Stimulated activated CD4-positive, alpha-beta T cell treated with anti-CD3 and anti-CD28 coated beads, Interleukin-15, amount 100 ng/mL, for 48 hours (primary cell): ENCODE data around the gene CACNA2D4.

ENCODE experiments used
- DNase-seq, 2 donors: peaks; one replicate each; pipeline ENCODE4 v3.0.0-alpha.2; 2020; ENCODE audit warnings: low read depth in 2 of 2

Gene CACNA2D4

GRCh38 chr12:1778911-1779310 lies 139.5 kb downstream of the CACNA2D4 start:
- DNase-seq: no peak

GRCh38 chr12:1777798-1778197 lies 140.7 kb downstream of the CACNA2D4 start:
- DNase-seq: no peak

DNA sequence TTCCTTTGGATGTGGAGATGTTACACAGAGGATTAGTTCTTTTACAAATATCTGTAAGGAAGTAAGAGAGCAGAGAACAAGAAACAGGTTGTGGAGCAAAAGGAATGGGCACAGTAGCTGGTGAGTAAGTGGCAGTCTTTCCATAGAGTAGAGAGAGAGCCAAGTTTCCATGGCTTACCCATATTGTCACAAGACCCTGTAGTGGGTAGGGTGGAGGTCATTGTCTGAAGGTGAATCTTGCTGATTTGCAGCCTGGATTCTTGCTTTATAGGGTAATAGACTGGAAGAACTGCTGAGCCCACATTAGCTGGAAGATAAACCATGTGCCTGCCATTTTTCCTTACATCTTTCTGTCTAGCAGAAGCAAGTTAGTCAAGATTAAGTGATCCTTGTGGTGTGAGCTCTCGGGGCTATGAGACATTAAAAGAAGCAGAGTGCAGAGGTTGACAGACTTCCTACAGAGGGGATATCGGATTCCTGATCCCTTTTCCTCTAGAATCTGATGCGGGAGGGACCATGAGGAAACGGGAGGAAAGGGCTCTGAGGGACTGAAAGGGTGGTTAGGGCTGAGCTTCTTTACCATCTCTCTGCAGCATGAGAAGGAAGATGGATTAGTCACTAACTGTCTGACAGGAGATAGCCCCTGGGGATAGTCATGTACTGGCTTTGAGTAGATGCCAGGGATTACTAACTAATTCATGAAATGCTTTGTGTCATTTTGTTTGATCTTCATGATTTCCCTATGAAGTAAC lies 142.1 kb downstream of the CACNA2D4 start:
- DNase-seq: no peak

- no peak for DNase-seq
Measured at GRCh38 chr12:1773937-1774655, 144.4 kb downstream of the CACNA2D4 start.

- DNase-seq: no peak
Measured at GRCh38 chr12:1769809-1770494, 148.5 kb downstream of the CACNA2D4 start.

- no peak for DNase-seq
Measured at GRCh38 chr12:1768615-1769014, 149.8 kb downstream of the CACNA2D4 start.

DNA sequence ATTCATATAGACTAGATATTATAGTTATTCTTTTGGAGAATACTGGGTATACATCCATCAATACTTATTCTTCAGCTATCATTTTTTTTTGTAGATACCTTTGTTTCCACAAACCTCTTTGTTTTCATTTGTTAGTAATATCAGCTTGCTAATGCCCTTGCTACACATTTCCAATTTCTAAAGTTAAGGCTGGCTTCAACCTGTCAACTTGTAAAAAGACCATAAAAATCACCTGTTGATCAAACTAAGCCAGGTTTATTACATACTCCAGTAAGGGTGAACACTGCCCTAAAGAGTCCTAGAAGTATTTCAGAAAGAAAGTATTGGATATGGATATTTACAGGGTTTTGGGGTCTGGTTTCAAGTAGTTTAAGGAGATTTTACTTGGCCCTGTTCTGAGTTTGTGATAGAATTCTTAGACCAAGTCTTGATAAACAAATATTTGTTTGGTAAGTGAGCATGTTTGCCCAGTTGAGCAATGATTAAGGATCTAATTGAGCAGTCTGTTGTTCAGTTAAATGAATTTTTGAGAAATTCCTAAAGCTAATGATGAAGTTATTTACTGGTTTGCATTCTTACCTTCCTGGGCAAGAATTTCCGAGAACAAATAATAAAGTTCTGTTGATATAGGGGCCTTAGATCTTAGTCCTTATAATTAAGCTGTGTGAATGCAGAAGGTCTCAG lies 150.9 kb downstream of the CACNA2D4 start:
- no peak for DNase-seq

DNA sequence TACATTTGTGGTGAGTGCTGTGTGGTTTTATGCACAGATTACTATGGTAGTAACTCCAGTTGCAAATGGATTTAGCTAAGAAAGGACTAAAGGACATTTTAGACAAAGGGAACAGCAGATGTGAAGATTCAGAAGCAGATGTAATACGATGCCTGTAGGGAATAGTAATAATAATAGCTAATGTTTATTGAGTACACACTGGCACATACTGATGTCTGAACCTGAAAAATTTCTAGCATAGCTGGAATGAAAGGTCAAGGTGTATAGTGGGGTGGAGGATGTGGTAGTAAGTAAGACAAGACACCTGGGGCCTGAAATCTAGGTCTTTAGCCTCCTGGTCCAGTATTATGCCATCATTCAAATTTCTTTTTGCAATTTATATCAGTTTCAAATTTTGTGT lies 152.3 kb downstream of the CACNA2D4 start:
- DNase-seq: no peak

DNA sequence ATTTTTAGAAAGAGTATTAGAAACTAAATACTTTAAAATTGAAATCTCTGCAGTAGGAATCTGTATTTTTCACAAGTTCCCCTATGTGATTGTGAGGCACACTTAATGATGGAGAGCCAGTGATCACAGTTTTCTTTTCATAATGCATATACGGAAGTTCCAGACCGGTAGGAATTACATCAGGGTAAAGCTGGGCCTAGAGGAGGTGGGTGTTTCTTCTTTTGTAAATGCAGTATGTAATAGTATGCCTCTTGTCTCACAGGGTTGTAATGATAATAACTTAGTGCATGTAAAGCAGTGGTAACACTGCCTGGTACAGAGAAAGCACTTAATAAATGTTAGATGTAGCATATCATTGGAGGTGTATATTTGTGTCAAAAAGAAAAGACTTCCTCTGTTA lies 155.3 kb downstream of the CACNA2D4 start:
- DNase-seq: no peak

- no peak for DNase-seq
Measured at GRCh38 chr12:1761857-1762256, 156.6 kb downstream of the CACNA2D4 start.

GRCh38 chr12:1760566-1761382 lies 157.7 kb downstream of the CACNA2D4 start:
- no peak for DNase-seq

- no peak for DNase-seq
Measured at GRCh38 chr12:1758887-1759286, 159.6 kb downstream of the CACNA2D4 start.

- DNase-seq: no peak
Measured at GRCh38 chr12:1758376-1758775, 160.1 kb downstream of the CACNA2D4 start.

DNA sequence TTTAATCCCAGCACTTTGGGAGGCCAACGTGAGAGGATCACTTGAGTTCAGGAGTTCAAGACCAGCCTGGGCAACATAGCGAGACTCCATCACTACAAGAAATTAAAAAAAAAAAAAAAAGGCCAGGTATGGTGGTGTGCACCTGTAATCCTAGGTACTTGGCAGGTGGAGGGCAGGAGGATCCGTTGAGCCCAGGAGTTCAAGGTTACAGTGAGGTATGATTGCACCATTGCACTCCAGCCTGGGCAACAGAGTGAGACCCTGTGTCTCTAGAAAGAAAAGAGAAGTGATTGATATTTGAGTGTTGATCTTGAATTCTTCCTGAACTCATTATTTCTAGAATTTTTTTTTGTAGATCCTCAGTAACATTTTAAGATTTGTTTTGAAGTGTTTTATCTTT lies 168.2 kb downstream of the CACNA2D4 start:
- DNase-seq: no peak

DNA sequence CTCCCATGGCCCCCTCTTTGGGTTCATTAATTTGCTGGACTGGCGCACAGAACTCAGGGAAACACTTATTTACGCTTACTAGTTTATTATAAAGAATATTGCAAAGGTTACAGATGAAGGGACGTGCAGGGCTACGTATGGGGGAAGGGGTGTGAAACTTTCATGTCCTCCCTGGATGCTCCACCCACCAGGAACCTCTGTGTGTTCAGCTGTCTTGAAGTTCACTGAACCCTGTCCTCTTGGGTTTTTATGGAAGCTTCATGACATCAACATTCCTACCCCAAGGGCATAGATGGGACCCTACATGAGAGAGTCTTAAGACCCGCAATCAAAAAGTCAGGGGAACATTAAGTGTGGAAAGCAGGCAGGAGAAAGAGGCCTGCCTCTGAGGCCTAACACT lies 169.4 kb downstream of the CACNA2D4 start:
- no peak for DNase-seq

DNA sequence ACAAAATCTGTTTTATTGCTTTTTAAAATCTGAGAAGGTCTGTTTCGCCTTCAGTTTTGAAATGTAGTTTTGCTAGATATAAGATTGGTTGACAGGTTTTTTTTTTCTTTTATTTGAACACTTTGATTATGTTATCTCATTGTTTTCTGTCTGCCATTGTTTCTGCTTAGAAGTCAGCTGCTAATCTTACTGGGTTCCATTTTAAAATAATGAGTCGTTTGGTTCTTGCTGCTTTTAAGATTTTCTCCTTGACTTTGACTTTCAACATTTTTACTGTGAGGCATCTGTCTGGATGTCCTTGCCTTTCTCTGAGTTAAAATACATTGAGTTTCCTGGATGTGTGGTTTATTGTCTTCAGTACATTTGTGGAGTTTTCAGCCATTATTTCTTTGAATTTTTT lies 170.8 kb downstream of the CACNA2D4 start:
- no peak for DNase-seq

GRCh38 chr12:1744932-1745331 lies 173.5 kb downstream of the CACNA2D4 start:
- DNase-seq: no peak
